AG04449 (cell line): ENCODE data around the gene PILRA.

Experiments used
- CTCF ChIA-PET: fragments of 350-600 bp; formaldehyde crosslinking; extraction: SDS; loops from one replicate; lab custom pipeline; 2021; ENCODE audit warnings: antibody characterized with exemption; lab: Yijun Ruan, JAX
- POLR2A ChIA-PET: fragments of 400-600, 350-600 bp; formaldehyde crosslinking; extraction: SDS; loops from one replicate; lab custom pipeline; 2020; ENCODE audit warnings: antibody characterized with exemption, inconsistent platforms; lab: Yijun Ruan, JAX
- DNase-seq: peaks from one replicate; pipeline ENCODE4 v3.0.0-alpha.2; 2010; ENCODE audit warnings: low read depth, low spot score
- H3K4me3 ChIP-seq: 2 replicates; pipeline ENCODE4 v1.5.1; 2011; ENCODE audit warnings: low read depth, mild to moderate bottlenecking, control low read depth, low read length
- CTCF ChIP-seq: IDR thresholded peaks from one replicate; pipeline ENCODE4 v1.5.1; 2011; ENCODE audit warnings: mild to moderate bottlenecking, moderate library complexity, low read length, control low read depth, inconsistent platforms; ENCODE audit not compliant: insufficient read depth; ENCODE audit errors: missing control alignments

Gene PILRA

DNA sequence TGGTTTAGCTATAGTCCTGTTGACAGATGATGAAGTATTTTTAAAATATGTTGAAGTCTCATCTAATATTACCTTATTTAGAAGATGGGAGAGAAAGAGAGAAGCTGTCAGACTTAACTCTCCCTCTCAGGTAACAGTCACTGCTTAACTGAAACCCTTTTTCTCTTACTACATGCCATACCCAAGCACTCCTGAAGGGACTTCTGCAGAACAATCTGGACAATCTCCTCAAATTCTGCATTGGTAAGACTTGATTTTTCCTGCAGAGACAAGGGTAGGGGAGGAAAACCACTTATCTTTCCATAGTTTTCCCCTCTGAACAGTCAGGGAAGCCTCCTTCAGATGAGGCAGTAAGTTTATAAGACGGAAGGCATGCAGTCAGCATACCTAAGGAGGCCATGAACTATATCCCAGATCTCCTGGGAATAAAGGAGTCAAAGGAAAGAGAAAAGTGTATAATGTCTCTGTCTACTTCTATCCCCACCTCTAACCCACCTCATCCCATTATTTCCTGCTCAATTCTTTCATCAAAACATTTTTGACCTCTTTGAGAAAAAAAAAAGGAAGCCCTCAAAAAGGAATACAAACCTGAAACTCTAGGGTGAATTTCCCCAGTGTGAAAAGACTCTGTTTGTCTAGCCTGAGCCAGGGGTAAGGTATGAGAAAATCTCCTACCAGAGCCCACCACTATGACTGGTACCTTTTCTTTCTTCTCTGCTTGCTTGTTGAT is 45.8 kb downstream of the PILRA start:
- CTCF ChIA-PET = interaction anchor here (0.6 to 3.7 kb wide), 2 partner anchors 11 to 274 kb away, joined by 3 to 30 read pairs; no protein-coding TSS in a partner anchor
- DNase-seq = no peak
- TF ChIP-seq CTCF = no peak
- POLR2A ChIA-PET = no interaction called here
- H3K4me3 ChIP-seq = no peak overlapping the region

GRCh38 chr7:100419660-100420226 is 46.5 kb downstream of the PILRA start:
- H3K4me3 ChIP-seq = no peak overlapping the region
- CTCF ChIA-PET = interaction anchor here (1.2 to 3.7 kb wide), 2 partner anchors 9 to 12 kb away, joined by 3 to 30 read pairs; no protein-coding TSS in a partner anchor
- DNase-seq = no peak
- POLR2A ChIA-PET = no interaction called here
- no peak for TF ChIP-seq CTCF

GRCh38 chr7:100423315-100423714 is 50.0 kb downstream of the PILRA start:
- ChIA-PET POLR2A (no interaction called here), CTCF (interaction anchor here (1.7 kb wide), 1 partner anchor 16 kb away, joined by 12 read pairs; no protein-coding TSS in a partner anchor)
- no peak for DNase-seq
- TF ChIP-seq CTCF = no peak
- no peak overlapping the region for H3K4me3 ChIP-seq

DNA sequence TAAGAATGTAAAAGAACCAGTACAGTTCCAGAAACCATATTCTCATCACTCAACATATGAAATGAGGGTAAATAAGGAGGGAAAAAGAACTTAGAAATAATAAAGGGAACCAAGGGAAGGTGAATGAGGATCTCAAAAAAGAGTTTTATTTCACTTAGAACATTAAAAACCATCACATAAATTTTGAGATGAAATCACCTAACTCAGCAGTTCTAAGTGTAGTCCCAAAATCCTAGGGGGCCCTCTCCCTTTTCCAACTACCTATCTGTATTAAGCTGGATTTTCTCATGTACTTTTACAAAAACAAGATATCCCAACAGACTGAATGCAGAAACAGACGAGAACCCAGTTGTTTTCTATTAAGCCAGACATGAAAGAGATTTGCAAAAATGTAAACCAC is 52.1 kb downstream of the PILRA start:
- no peak overlapping the region for H3K4me3 ChIP-seq
- ChIA-PET POLR2A (no interaction called here), CTCF (interaction anchor here (1.8 kb wide), 1 partner anchor 18 kb away, joined by 10 read pairs; no protein-coding TSS in a partner anchor)
- TF ChIP-seq CTCF = no peak
- no peak for DNase-seq

- CTCF ChIA-PET = no interaction called here
- TF ChIP-seq CTCF = no peak
- POLR2A ChIA-PET = no interaction called here
Observed at GRCh38 chr7:100426516-100426915, 53.2 kb downstream of the PILRA start.

DNA sequence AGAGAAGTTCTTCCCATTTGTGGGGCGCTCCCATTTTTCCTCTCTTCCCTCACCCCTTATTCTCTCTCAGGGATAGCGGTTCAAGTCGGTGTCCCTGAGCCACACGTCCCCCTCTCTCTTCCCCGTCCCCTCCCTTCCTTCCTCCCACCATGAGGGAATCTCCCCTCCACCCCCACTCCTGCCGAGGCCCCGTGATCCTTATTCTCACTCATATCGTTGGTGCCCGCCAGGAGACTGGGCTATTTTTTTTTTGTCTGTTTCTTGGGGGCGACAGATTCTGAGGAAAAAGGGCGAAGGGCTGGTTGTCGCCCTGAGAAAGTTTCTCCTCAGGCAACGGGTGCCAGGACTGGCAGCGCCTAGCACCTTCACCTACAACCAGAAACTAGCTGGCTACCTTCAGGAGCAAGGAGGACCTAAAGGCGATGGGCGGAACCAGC is 54.5 kb downstream of the PILRA start:
- DNase-seq = no peak
- peak overlapping the region; percentile 80 for H3K4me3 ChIP-seq
- CTCF ChIA-PET = interaction anchor here (1.1 to 2.8 kb wide), 2 partner anchors 20 to 23 kb away, joined by 3 to 9 read pairs; no protein-coding TSS in a partner anchor
- POLR2A ChIA-PET = interaction anchor here (0.7 to 2.9 kb wide), 6 partner anchors 12 to 462 kb away, joined by 3 to 19 read pairs (median 4); partner anchors contain the start of genes AGFG2 and UFSP1
- no peak for TF ChIP-seq CTCF

More at GRCh38 chr7:100426516-100426915, 53.2 kb downstream of the PILRA start:
- no peak overlapping the region for H3K4me3 ChIP-seq
- no peak for DNase-seq
